GM23338 (cell line): Measurements from ENCODE around the gene IL21R.

Experiments
- CREB1 ChIP-seq: fragments of 250-450 bp; sonication (Bioruptor Pico); IDR thresholded peaks from 2 replicates; pipeline ENCODE4 v1.5.0; 2020; ENCODE audit warnings: low read depth, mild to moderate bottlenecking, moderate library complexity
- EZH2 ChIP-seq: fragments of 200-600 bp; sonication (generic); IDR thresholded peaks from one replicate; pipeline ENCODE4 v1.8.0; 2017; ENCODE audit warnings: antibody characterized with exemption, mild to moderate bottlenecking, low read depth; ENCODE audit not compliant: unreplicated experiment
- EZH2phosphoT487 ChIP-seq: fragments of 200-600 bp; sonication (generic); IDR thresholded peaks from one replicate; pipeline ENCODE4 v1.8.1; 2018; ENCODE audit warnings: antibody characterized with exemption; ENCODE audit not compliant: unreplicated experiment
- JUNB ChIP-seq: IDR thresholded peaks from one replicate; pipeline ENCODE4 v1.6.1; 2016; ENCODE audit warnings: antibody characterized with exemption; ENCODE audit not compliant: unreplicated experiment
- NANOG ChIP-seq: IDR thresholded peaks from 2 replicates; pipeline ENCODE4 v1.6.1; 2016; ENCODE audit warnings: antibody characterized with exemption, borderline replicate concordance
- POLR2AphosphoS5 ChIP-seq: IDR thresholded peaks from 2 replicates; pipeline ENCODE4 v1.6.1; 2016; ENCODE audit warnings: antibody characterized with exemption, low read depth
- ZNF114 ChIP-seq: fragments of 250-450 bp; sonication (Bioruptor Pico); IDR thresholded peaks from 2 replicates; pipeline ENCODE4 v1.5.0; 2020; ENCODE audit warnings: mild to moderate bottlenecking, moderate library complexity
- ZNF331 ChIP-seq: fragments of 250-450 bp; sonication (Bioruptor Pico); IDR thresholded peaks from 2 replicates; pipeline ENCODE4 v1.5.0; 2020; ENCODE audit warnings: low read depth, mild to moderate bottlenecking, moderate library complexity
- TF ChIP-seq, protein P1 (sequence below), 2 experiments: fragments of 200-600 bp in 1 of 2; sonication (generic) in 1 of 2; conservative IDR thresholded peaks; 2 replicates each; pipeline versions ENCODE4 v1.5.1 to v1.6.1; 2016 to 2017; ENCODE audit warnings: antibody characterized with exemption in 2 of 2, low read depth in 2 of 2, mild to moderate bottlenecking in 2 of 2, moderate library complexity in 1 of 2
- TF ChIP-seq, protein P2 (sequence below): IDR thresholded peaks from one replicate; pipeline ENCODE4 v1.6.1; 2018; ENCODE audit warnings: antibody characterized with exemption; ENCODE audit not compliant: unreplicated experiment
- TF ChIP-seq, protein P3 (sequence below): fragments of 250-450 bp; sonication (Bioruptor Pico); IDR thresholded peaks from 2 replicates; pipeline ENCODE4 v1.5.0; 2020; ENCODE audit warnings: mild to moderate bottlenecking, moderate library complexity

DNA sequence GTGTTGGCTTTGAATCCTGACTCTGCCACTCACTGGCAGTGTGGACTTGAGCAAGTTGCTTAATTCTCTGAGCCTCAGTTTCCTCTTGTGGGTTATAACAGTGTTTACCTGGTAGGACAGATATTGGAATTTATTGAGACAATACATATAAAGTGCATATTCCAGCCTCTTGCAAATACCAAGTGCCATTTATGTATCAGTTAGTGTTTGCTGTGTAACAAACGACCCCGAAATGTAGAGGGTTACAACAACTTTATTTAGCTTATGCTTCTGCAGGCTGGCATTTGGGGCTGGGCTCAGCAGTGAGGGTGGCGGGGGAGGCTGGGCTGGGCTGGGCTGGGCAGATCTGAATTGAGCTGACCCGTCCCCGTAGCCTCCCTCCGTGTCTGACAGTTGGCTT is 42.4 kb upstream of the IL21R start:
- TF ChIP-seq NANOG (no peak), POLR2AphosphoS5 (no peak), EZH2 (no peak), EZH2phosphoT487 (no peak), JUNB (no peak), ZNF114 (no peak), CREB1 (CRISPR knock-in tag) (no peak), ZNF331 (CRISPR knock-in tag) (no peak)
- TF ChIP-seq, protein P1, sequence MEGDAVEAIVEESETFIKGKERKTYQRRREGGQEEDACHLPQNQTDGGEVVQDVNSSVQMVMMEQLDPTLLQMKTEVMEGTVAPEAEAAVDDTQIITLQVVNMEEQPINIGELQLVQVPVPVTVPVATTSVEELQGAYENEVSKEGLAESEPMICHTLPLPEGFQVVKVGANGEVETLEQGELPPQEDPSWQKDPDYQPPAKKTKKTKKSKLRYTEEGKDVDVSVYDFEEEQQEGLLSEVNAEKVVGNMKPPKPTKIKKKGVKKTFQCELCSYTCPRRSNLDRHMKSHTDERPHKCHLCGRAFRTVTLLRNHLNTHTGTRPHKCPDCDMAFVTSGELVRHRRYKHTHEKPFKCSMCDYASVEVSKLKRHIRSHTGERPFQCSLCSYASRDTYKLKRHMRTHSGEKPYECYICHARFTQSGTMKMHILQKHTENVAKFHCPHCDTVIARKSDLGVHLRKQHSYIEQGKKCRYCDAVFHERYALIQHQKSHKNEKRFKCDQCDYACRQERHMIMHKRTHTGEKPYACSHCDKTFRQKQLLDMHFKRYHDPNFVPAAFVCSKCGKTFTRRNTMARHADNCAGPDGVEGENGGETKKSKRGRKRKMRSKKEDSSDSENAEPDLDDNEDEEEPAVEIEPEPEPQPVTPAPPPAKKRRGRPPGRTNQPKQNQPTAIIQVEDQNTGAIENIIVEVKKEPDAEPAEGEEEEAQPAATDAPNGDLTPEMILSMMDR (conservative IDR thresholded peaks at IDR 0.05; ENCODE audit: low read depth in 2 of 2): no peak
- TF ChIP-seq, protein P2, sequence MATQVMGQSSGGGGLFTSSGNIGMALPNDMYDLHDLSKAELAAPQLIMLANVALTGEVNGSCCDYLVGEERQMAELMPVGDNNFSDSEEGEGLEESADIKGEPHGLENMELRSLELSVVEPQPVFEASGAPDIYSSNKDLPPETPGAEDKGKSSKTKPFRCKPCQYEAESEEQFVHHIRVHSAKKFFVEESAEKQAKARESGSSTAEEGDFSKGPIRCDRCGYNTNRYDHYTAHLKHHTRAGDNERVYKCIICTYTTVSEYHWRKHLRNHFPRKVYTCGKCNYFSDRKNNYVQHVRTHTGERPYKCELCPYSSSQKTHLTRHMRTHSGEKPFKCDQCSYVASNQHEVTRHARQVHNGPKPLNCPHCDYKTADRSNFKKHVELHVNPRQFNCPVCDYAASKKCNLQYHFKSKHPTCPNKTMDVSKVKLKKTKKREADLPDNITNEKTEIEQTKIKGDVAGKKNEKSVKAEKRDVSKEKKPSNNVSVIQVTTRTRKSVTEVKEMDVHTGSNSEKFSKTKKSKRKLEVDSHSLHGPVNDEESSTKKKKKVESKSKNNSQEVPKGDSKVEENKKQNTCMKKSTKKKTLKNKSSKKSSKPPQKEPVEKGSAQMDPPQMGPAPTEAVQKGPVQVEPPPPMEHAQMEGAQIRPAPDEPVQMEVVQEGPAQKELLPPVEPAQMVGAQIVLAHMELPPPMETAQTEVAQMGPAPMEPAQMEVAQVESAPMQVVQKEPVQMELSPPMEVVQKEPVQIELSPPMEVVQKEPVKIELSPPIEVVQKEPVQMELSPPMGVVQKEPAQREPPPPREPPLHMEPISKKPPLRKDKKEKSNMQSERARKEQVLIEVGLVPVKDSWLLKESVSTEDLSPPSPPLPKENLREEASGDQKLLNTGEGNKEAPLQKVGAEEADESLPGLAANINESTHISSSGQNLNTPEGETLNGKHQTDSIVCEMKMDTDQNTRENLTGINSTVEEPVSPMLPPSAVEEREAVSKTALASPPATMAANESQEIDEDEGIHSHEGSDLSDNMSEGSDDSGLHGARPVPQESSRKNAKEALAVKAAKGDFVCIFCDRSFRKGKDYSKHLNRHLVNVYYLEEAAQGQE: no peak
- TF ChIP-seq, protein P3, sequence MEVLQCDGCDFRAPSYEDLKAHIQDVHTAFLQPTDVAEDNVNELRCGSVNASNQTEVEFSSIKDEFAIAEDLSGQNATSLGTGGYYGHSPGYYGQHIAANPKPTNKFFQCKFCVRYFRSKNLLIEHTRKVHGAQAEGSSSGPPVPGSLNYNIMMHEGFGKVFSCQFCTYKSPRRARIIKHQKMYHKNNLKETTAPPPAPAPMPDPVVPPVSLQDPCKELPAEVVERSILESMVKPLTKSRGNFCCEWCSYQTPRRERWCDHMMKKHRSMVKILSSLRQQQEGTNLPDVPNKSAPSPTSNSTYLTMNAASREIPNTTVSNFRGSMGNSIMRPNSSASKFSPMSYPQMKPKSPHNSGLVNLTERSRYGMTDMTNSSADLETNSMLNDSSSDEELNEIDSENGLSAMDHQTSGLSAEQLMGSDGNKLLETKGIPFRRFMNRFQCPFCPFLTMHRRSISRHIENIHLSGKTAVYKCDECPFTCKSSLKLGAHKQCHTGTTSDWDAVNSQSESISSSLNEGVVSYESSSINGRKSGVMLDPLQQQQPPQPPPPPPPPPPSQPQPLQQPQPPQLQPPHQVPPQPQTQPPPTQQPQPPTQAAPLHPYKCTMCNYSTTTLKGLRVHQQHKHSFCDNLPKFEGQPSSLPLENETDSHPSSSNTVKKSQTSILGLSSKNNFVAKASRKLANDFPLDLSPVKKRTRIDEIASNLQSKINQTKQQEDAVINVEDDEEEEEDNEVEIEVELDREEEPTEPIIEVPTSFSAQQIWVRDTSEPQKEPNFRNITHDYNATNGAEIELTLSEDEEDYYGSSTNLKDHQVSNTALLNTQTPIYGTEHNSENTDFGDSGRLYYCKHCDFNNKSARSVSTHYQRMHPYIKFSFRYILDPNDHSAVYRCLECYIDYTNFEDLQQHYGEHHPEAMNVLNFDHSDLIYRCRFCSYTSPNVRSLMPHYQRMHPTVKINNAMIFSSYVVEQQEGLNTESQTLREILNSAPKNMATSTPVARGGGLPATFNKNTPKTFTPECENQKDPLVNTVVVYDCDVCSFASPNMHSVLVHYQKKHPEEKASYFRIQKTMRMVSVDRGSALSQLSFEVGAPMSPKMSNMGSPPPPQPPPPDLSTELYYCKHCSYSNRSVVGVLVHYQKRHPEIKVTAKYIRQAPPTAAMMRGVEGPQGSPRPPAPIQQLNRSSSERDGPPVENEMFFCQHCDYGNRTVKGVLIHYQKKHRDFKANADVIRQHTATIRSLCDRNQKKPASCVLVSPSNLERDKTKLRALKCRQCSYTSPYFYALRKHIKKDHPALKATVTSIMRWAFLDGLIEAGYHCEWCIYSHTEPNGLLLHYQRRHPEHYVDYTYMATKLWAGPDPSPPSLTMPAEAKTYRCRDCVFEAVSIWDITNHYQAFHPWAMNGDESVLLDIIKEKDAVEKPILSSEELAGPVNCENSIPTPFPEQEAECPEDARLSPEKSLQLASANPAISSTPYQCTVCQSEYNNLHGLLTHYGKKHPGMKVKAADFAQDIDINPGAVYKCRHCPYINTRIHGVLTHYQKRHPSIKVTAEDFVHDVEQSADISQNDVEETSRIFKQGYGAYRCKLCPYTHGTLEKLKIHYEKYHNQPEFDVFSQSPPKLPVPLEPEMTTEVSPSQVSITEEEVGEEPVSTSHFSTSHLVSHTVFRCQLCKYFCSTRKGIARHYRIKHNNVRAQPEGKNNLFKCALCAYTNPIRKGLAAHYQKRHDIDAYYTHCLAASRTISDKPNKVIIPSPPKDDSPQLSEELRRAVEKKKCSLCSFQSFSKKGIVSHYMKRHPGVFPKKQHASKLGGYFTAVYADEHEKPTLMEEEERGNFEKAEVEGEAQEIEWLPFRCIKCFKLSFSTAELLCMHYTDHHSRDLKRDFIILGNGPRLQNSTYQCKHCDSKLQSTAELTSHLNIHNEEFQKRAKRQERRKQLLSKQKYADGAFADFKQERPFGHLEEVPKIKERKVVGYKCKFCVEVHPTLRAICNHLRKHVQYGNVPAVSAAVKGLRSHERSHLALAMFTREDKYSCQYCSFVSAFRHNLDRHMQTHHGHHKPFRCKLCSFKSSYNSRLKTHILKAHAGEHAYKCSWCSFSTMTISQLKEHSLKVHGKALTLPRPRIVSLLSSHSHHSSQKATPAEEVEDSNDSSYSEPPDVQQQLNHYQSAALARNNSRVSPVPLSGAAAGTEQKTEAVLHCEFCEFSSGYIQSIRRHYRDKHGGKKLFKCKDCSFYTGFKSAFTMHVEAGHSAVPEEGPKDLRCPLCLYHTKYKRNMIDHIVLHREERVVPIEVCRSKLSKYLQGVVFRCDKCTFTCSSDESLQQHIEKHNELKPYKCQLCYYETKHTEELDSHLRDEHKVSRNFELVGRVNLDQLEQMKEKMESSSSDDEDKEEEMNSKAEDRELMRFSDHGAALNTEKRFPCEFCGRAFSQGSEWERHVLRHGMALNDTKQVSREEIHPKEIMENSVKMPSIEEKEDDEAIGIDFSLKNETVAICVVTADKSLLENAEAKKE (CRISPR knock-in tag): no peak
